Thoracic aorta (tissue), 2 donors: ENCODE results near the gene SPHK1. TPM values are rescaled to one million over a fixed set of nuclear protein-coding genes. Genes with fewer than 3 reads are reported as not detected.

Experiments
- ATAC-seq: fragments of 150-250 bp; one replicate; pipeline ENCODE4 v1.8.0; 2017; ENCODE audit warnings: low read depth; ENCODE audit not compliant: insufficient number of reproducible peaks, low FRiP score
- DNase-seq: peaks from one replicate; pipeline ENCODE4 v3.0.0-alpha.2; 2020; ENCODE audit warnings: low spot score
- H3K27ac ChIP-seq, 2 donors: fragments of 200-600 bp; sonication (generic); 1 replicate in 1 of 2; 2 replicates in 1 of 2; pipeline ENCODE4 v1.5.1; 2016; ENCODE audit warnings: mild to moderate bottlenecking in 2 of 2, moderate library complexity in 2 of 2
- H3K27me3 ChIP-seq: fragments of 200-600 bp; sonication (generic); replicated peaks from 2 replicates; pipeline ENCODE4 v1.6.0; 2016; ENCODE audit warnings: mild to moderate bottlenecking; ENCODE audit not compliant: insufficient read depth
- H3K36me3 ChIP-seq: fragments of 200-600 bp; sonication (generic); one replicate; pipeline ENCODE4 v1.5.1; 2016
- H3K4me1 ChIP-seq, 2 donors: fragments of 200-600 bp; sonication (generic); 1 replicate in 1 of 2; 2 replicates in 1 of 2; pipeline versions ENCODE4 v1.5.1 to v1.6.0; 2016; ENCODE audit warnings: low read depth in 2 of 2, mild to moderate bottlenecking in 1 of 2; ENCODE audit not compliant: control insufficient read depth in 1 of 2
- H3K4me3 ChIP-seq: fragments of 200-600 bp; sonication (generic); 2 replicates; pipeline ENCODE4 v1.5.1; 2016; ENCODE audit warnings: mild to moderate bottlenecking
- H3K9me3 ChIP-seq: fragments of 200-600 bp; sonication (generic); 2 replicates; pipeline ENCODE4 v1.5.1; 2016
- CTCF ChIP-seq: fragments of 200-600 bp; sonication (generic); IDR thresholded peaks from one replicate; pipeline ENCODE4 v1.5.1; 2019; ENCODE audit warnings: antibody characterized with exemption
- total RNA-seq, 2 donors: library from RNA; depleted of rRNA; stranded (reverse); fragments of >200 nt; gene quantifications; one replicate each; pipeline versions ENCODE4 v1.1.0 to v1.2.3, GENCODE V29; 2016

Gene SPHK1
- total RNA-seq, 2 donors from 2014 or later: 46.8 to 47.4 TPM

DNA sequence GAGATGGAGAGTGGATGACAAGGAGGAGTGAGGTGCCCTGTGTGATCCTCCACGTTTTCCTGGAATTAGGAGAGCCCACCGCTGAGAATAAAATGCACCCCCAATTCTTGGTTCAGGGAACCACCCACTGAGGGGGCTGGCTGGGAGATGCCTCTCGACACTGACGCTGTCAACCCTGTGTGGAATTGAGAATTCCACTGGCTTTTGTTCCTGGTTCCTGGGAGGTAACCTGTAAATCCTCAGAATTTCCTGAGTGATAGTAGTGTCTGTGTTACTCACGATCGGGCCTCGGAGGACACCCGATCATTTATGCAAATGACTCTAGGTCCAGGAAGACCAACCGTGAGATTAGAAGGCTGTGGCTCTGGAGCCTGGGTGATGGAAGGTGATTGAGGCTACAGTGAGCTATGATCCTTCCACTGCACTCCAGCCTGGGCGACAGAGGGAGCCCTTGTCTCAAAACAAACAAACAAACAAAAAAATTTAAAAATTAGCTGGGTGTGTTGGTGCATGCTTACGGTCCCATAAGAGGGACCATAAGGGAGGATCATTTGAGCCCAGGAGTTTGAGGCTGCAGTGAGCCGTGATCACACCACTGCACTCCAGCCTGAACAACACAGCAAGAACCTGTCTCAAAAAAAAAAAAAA lies 19.0 kb upstream of the SPHK1 start:
- Histone ChIP-seq H3K4me1 (peaks cover 0 to 4% of the 10 kb centered on the region in 2 donors), H3K27me3 (no peaks in the 10 kb centered on the region), H3K36me3 (no peaks in the 10 kb centered on the region), H3K27ac (no peak overlapping the region), H3K4me3 (no peak overlapping the region), H3K9me3 (no peaks in the 10 kb centered on the region)
- TF ChIP-seq CTCF: no peak
- ATAC-seq (no peak), DNase-seq (no peak)

DNA sequence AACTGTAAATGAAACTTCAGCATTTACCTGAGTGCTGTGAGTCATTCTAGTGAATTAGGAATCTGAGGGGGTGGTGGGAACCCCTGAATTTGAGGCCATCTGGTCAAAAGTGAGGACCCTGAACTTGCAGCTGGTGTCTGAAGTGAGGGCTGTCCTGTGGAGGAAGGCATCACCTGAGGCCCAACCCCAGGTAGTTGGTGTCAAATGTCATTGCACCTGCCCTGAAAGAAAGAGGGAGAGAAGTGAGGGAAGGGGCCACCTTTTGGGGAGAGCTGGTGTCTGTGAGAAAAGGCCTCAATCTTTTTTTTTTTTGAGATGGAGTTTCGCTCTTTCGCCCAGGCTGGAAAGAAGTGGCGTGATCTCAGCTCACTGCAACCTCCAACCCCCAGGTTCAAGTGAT lies 18.2 kb upstream of the SPHK1 start:
- Histone ChIP-seq H3K4me3 (no peak overlapping the region), H3K36me3 (no peaks in the 10 kb centered on the region), H3K27ac (no peak overlapping the region), H3K9me3 (no peaks in the 10 kb centered on the region), H3K4me1 (peaks cover 4 to 11% of the 10 kb centered on the region in 2 donors), H3K27me3 (no peaks in the 10 kb centered on the region)
- no peak for TF ChIP-seq CTCF
- ATAC-seq (no peak), DNase-seq (no peak)

DNA sequence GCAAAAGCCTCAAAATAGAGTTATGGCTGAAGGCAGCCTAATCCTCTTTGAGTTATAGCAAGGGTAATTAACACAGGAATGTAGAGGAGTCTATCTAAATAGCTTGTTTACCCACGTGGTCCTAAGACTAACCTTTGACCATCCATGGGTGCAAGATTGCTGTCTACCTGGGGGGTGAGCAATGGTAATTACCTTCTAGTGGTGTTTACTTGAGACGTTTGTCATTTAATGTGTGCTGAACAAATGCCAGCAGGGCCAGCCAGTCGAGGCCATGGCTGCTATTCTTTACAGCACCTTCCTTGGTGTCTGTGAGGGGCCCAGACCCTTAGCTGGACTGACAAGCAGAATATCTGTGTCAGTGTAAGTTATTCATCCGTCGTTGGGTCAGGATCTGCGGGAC lies 16.8 kb upstream of the SPHK1 start:
- H3K36me3 ChIP-seq: no peaks in the 10 kb centered on the region
- peaks cover 4 to 13% of the 10 kb centered on the region in 2 donors for H3K4me1 ChIP-seq
- H3K27ac ChIP-seq: no peak overlapping the region
- no peak overlapping the region for H3K4me3 ChIP-seq
- ATAC-seq: no peak
- no peak for TF ChIP-seq CTCF
- DNase-seq: no peak
- no peaks in the 10 kb centered on the region for H3K27me3 ChIP-seq
- no peaks in the 10 kb centered on the region for H3K9me3 ChIP-seq

DNA sequence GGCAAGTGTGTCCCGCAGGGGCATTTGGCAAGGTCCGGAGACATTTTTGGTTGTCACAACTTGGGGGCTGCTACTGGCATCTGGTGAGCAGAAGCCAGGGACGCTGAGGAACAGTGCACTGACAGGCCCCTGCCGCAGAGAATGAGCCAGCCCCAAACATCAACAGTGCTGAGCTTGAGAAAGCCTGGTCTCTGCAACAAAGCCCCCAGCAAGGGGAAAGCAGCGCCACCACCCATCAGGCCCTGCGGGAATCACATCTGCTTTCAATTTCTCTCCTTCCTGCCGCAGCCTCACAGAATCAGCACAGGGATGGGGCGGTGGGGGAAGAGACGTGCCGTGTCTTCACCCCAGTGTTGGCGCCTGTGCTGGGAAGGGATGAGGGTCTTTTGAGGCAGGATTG lies 15.9 kb upstream of the SPHK1 start:
- Histone ChIP-seq H3K27me3 (no peaks in the 10 kb centered on the region), H3K4me3 (no peak overlapping the region), H3K27ac (no peak overlapping the region), H3K9me3 (no peaks in the 10 kb centered on the region), H3K4me1 (peaks cover 4 to 13% of the 10 kb centered on the region in 2 donors), H3K36me3 (no peaks in the 10 kb centered on the region)
- TF ChIP-seq CTCF: no peak
- ATAC-seq: no peak
- DNase-seq: no peak

GRCh38 chr17:76369379-76369778 lies 15.0 kb upstream of the SPHK1 start:
- Histone ChIP-seq H3K27me3 (no peaks in the 10 kb centered on the region), H3K4me3 (no peak overlapping the region), H3K9me3 (no peaks in the 10 kb centered on the region), H3K27ac (no peak overlapping the region), H3K4me1 (peaks cover 4 to 13% of the 10 kb centered on the region in 2 donors), H3K36me3 (no peaks in the 10 kb centered on the region)
- ATAC-seq (no peak), DNase-seq (no peak)
- TF ChIP-seq CTCF: no peak
